LNCaP clone FGC (cell line): ENCODE results near the gene ARSB.

ENCODE experiments used
- DNase-seq: peaks from one replicate; pipeline ENCODE4 v3.0.0-alpha.2; 2011; ENCODE audit warnings: low read depth
- H3K4me3 ChIP-seq: 2 replicates; pipeline ENCODE4 v1.5.1; 2011; ENCODE audit warnings: mild to moderate bottlenecking, low read depth, low read length, control low read depth
- TF ChIP-seq, protein P1 (sequence below): IDR thresholded peaks from 2 replicates; pipeline ENCODE4 v1.5.1; 2012; ENCODE audit warnings: mild to moderate bottlenecking; ENCODE audit not compliant: control insufficient read depth, insufficient read depth; ENCODE audit errors: extremely low read depth

The ARSB gene

DNA sequence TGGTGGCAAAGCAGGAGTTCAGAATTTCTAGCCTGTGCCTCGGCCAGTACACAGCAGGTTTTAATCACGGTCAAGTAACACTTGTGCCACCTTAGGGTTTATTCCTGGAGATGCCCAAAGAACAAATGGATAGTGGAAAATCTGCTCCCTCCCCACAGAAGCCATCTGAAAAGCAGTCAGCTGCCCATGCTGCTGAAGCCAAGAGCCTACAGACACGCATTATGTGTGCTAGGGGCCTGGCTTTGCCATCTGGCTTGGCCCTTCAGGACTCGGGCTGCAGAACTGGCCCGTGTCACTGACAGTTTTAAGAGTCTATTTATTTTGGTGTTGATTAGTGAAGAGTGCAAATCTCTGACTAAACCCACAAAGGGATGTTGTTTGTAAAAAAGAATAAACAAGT is 11.1 kb downstream of the ARSB start:
- no peak for DNase-seq

DNA sequence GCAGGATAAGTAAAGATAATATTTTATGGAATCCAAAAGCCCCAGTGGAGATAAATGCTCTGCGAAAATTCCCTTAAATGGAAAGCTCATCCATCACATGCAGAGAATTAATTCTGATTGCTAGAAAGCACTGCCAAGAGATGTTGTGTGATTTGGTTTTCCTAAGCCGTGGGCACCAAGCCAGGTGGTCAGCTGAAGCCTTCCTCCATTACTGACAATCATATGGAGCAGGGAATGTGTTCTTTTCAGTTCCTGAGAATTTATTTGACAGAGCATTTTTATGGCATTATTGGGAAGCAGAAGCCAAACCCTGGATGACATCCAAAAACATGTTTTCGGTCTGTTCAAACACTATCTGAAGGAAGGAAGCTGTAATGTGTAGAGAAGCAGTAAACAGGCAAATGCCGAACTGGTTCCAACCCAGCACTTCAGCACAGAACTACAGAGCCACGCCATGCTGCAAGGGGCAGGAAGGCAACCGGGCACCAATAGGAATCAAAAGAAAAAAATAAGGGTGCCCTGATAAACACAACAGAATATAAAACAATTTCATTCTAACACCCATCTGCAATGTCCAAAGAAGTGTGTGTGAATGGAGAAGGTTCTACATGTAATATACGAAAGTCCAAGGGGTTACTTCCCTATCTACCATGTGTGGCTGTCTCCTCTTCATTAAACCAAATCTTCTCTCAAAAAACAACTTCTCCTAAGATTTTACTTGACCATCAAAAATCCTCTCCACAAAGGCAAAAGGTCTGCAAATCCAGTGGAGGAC is 12.3 kb downstream of the ARSB start:
- peak overlapping the region; percentile 17 for H3K4me3 ChIP-seq
- TF ChIP-seq, protein P1, sequence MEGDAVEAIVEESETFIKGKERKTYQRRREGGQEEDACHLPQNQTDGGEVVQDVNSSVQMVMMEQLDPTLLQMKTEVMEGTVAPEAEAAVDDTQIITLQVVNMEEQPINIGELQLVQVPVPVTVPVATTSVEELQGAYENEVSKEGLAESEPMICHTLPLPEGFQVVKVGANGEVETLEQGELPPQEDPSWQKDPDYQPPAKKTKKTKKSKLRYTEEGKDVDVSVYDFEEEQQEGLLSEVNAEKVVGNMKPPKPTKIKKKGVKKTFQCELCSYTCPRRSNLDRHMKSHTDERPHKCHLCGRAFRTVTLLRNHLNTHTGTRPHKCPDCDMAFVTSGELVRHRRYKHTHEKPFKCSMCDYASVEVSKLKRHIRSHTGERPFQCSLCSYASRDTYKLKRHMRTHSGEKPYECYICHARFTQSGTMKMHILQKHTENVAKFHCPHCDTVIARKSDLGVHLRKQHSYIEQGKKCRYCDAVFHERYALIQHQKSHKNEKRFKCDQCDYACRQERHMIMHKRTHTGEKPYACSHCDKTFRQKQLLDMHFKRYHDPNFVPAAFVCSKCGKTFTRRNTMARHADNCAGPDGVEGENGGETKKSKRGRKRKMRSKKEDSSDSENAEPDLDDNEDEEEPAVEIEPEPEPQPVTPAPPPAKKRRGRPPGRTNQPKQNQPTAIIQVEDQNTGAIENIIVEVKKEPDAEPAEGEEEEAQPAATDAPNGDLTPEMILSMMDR: no peak
- DNase-seq: peak; percentile 89

More for the DNA sequence above, 11.1 kb downstream of the ARSB start:
- TF ChIP-seq, protein P1: no peak
- no peak overlapping the region for H3K4me3 ChIP-seq

DNA sequence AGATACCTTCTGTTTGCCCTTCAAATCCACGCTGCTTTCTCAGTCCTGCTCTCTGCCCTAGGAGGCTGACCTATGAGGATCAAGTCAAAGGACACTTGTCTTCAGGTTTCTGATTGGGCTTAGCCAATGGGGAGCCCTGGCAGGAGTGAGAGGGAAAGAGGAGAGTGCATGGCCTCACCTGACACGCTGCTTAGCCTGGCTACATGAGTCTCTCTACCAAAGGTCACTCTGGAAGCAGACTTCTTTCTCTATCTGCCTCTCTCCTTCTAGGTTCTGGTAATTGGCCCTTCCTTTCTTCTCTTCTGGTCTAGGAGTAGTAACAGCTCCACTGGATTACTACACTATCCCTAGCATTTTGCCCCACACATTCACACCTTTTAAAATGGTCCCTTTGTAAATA is 13.1 kb downstream of the ARSB start:
- no peak overlapping the region for H3K4me3 ChIP-seq
- DNase-seq: no peak
- TF ChIP-seq, protein P1: no peak

DNA sequence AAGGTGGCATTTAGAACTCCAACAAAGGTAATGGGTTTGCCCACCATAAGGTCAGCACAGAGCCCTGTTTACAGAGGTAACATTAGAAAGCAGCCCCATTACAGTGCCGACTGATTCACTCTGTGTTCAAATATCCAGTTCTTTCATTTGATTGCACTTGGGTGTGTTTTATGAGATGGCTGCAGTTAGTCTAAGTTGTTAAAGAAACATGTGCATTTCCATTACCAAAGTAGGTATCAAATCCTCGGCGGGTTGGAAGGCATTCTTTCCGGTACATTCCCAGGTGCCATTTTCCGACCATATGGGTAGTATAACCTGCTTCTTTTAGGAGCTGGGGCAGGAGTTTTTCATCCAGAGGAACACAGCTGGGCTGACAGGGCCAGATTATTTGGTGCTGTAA is 16.3 kb downstream of the ARSB start:
- no peak for DNase-seq
- H3K4me3 ChIP-seq: no peak overlapping the region
- TF ChIP-seq, protein P1: no peak

DNA sequence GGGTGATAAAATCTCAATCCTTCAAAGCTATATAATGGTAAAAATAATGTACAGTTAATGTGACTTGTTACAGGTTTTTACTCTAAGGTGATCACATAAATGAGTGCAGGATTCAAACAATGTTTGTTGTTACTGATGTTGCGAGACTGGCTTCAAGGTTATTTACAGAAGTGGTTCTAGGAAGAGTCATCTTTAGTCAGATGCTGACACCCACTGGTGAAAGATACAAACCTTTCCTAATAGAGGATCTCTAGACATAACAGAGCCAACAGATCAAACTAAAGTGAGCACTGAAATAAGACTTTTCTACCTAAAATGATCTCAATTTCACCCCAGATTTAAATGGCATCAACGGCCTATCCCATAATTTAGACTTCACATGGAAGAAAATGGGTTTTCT is 20.2 kb downstream of the ARSB start:
- H3K4me3 ChIP-seq: no peak overlapping the region
- peak; percentile 73 for DNase-seq
- TF ChIP-seq, protein P1: peak; percentile 63

DNA sequence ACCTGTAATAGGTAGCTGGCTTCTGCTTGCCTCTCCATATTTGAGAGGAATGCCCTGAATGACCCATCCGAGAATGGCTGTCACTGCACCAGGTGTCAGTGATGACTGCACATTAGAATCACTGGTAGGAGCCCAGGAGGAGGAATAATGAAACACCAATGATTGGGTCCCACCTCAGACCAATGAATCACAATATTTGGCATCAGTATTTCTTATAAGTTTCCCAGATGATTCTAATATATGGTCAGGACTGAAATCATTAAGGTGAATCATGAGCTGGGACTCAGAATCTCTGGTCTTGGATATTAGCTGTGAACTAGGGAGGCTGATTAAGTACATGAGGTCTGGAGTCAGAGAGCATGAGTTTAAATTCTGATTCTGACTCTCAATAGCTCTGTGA is 23.4 kb downstream of the ARSB start:
- DNase-seq: no peak
- H3K4me3 ChIP-seq: no peak overlapping the region
- TF ChIP-seq, protein P1: no peak

DNA sequence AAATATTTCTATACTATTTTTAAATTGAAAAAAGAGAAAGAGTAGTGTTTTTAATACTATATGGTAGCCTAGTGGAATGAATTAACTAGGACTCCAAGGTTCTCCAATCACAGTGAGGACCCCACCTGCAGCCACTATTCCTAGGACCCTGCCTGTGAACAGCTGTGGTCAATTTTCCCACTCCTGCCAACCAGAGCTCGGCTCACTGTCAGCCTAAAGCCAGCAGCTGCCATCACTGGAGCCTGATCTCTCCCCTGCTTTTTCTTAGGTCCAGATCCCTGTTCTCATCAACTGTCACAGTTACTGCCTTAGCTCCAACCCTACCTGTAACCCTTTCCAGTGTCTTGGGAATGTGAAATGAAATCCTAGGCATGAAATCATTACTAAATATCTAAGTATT is 25.3 kb downstream of the ARSB start:
- TF ChIP-seq, protein P1: no peak
- no peak for DNase-seq
- no peak overlapping the region for H3K4me3 ChIP-seq
